Mesendoderm (in vitro differentiated cells): ENCODE measurements around the gene MAEA.
"Not testable (repeated sequence)": the region's sequence is repeated elsewhere in the genome, so short reads cannot be mapped to it uniquely, and the experiment has no call there.

Experiments used
- DNase-seq: peaks from one replicate; pipeline ENCODE4 v3.0.0; 2013
- H2AK5ac ChIP-seq: 2 replicates; pipeline ENCODE4 v1.6.1; 2013; ENCODE audit warnings: low read length, inconsistent platforms
- H2BK120ac ChIP-seq: 2 replicates; pipeline ENCODE4 v1.6.1; 2013; ENCODE audit warnings: low read depth, mild to moderate bottlenecking, low read length, moderate library complexity, mixed read lengths
- H2BK15ac ChIP-seq: replicated peaks from 2 replicates; pipeline ENCODE4 v1.6.1; 2013; ENCODE audit warnings: low read depth, mild to moderate bottlenecking, moderate library complexity
- H2BK5ac ChIP-seq: 2 replicates; pipeline ENCODE4 v1.6.1; 2013; ENCODE audit warnings: low read length, inconsistent platforms
- H3K18ac ChIP-seq: 2 replicates; pipeline ENCODE4 v1.6.1; 2013; ENCODE audit warnings: mild to moderate bottlenecking, low read length, mixed read lengths
- H3K23ac ChIP-seq: one replicate; pipeline ENCODE4 v1.6.1; 2013; ENCODE audit warnings: low read length
- H3K27ac ChIP-seq: 2 replicates; pipeline ENCODE4 v1.5.1; 2013; ENCODE audit warnings: low read depth, mild to moderate bottlenecking, inconsistent platforms, low read length, moderate library complexity
- H3K27me3 ChIP-seq: 2 replicates; pipeline ENCODE4 v1.6.1; 2013; ENCODE audit warnings: low read length, control low read depth, mild to moderate bottlenecking, inconsistent platforms; ENCODE audit not compliant: insufficient read depth, poor library complexity
- H3K36me3 ChIP-seq: 2 replicates; pipeline ENCODE4 v1.6.1; 2013; ENCODE audit warnings: low read length, inconsistent platforms; ENCODE audit not compliant: control insufficient read depth, insufficient read depth
- H3K4ac ChIP-seq: one replicate; pipeline ENCODE4 v1.6.1; 2013; ENCODE audit warnings: low read depth, mild to moderate bottlenecking, low read length, moderate library complexity
- H3K4me1 ChIP-seq: 2 replicates; pipeline ENCODE4 v1.6.1; 2013; ENCODE audit warnings: low read depth, low read length, inconsistent platforms; ENCODE audit not compliant: control insufficient read depth
- H3K4me2 ChIP-seq: 2 replicates; pipeline ENCODE4 v1.6.1; 2013; ENCODE audit warnings: low read length
- H3K4me3 ChIP-seq: 2 replicates; pipeline ENCODE4 v1.5.1; 2013; ENCODE audit warnings: mild to moderate bottlenecking, low read length
- H3K56ac ChIP-seq: one replicate; pipeline ENCODE4 v1.6.1; 2013; ENCODE audit warnings: low read length
- H3K79me1 ChIP-seq: 2 replicates; pipeline ENCODE4 v1.6.1; 2013; ENCODE audit warnings: low read length, inconsistent platforms
- H3K79me2 ChIP-seq: 2 replicates; pipeline ENCODE4 v1.6.1; 2013; ENCODE audit warnings: mild to moderate bottlenecking, low read length; ENCODE audit not compliant: control insufficient read depth, insufficient read depth
- H3K9ac ChIP-seq: 2 replicates; pipeline ENCODE4 v1.6.1; 2013; ENCODE audit warnings: low read length, inconsistent platforms
- H4K5ac ChIP-seq: one replicate; pipeline ENCODE4 v1.6.1; 2013; ENCODE audit warnings: low read length
- H4K8ac ChIP-seq: one replicate; pipeline ENCODE4 v1.6.1; 2013; ENCODE audit warnings: low read depth, mild to moderate bottlenecking, control low read depth, low read length, moderate library complexity
- WGBS: extraction: QIAGEN DNeasy Blood & Tissue Kit; methylation state at CpG from one replicate; pipeline ENCODE4 v1.1.7; 2013; ENCODE audit warnings: low lambda C conversion rate, missing lambda C conversion rate; ENCODE audit not compliant: insufficient coverage; ENCODE audit errors: extremely low coverage; 5-methylcytosine and 5-hydroxymethylcytosine counted together

The MAEA gene

DNA sequence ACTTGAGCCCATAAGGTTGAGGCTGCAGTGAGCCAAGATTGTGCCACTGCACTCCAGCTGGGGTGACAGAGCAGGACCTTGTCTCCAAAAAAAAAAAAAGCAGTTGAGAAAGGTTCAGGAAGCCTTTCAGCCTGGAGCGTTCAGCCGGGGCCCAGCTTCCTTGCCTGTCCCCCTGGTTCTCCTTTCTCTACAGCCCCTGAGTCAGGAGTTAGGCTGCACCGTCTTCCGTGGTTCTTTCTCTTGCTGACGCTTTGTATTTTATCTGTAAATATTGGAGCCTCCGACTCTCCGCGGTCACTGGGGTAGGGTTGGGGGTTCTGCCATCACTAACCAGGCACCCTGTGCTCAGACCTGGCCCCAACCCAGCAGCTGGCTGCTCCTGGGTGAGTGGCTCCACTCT, 43.6 kb downstream of the MAEA start:
- Histone ChIP-seq H3K36me3 (peaks cover 12% of the 10 kb centered on the region), H3K4me1 (no peaks in the 10 kb centered on the region), H3K79me1 (peaks cover 2% of the 10 kb centered on the region), H2AK5ac (no peak overlapping the region), H3K18ac (no peak overlapping the region), H2BK120ac (no peak overlapping the region), H3K9ac (no peak overlapping the region), H3K4me3 (no peak overlapping the region), H3K23ac (no peak overlapping the region), H3K27me3 (no peaks in the 10 kb centered on the region), H3K4ac (no peak overlapping the region), H2BK5ac (no peak overlapping the region), H3K56ac (no peak overlapping the region), H4K8ac (no peak overlapping the region), H3K79me2 (no peaks in the 10 kb centered on the region), H3K4me2 (no peak overlapping the region), H2BK15ac (no peak overlapping the region), H3K27ac (no peak overlapping the region), H4K5ac (no peak overlapping the region)
- WGBS = no CpG with 5 or more reads among the region's 8 CpGs
- DNase-seq = no peak

DNA sequence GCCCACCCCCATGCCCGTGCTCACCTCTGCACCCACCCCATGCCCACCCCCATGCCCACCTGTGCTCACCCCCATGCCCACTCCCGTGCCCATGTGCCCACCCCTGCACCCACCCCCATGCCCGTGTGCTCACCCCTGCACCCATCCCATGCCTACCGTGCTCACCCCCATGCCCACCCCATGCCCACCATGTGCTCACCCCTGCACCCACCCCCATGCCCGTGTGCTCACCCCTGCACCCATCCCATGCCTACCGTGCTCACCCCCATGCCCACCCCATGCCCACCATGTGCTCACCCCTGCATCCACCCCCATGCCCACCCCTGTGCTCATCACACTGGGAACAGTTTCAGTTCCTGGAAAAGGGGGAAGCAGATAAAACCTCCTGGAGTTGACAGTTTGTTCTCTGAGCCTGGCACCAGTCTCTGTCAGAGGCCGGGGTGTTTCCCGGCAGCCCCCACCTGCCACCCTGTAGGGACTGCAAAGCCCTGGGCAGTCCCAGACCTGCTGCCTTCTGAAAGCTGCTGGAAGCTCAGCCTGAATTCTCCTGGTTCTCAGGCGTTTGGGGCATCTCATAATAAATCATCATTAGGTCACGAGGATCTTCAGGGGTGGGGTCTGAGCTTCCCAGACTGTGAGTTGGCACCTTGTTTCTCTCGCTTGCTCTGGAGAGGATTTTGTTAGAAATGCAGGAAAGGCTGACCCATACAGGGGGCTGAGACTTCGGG, 44.3 kb downstream of the MAEA start:
- H3K4ac ChIP-seq, H4K5ac ChIP-seq, H3K56ac ChIP-seq, H3K4me3 ChIP-seq, H3K27me3 ChIP-seq, H3K23ac ChIP-seq, H2BK120ac ChIP-seq, H3K4me1 ChIP-seq, H2BK15ac ChIP-seq, H3K18ac ChIP-seq, H2AK5ac ChIP-seq, H3K79me1 ChIP-seq, H3K27ac ChIP-seq, H3K9ac ChIP-seq, DNase-seq, H2BK5ac ChIP-seq, H3K79me2 ChIP-seq, H4K8ac ChIP-seq, H3K4me2 ChIP-seq: not testable (repeated sequence)
- no CpG with 5 or more reads among the region's 12 CpGs for WGBS
- peaks cover 12% of the 10 kb centered on the region for H3K36me3 ChIP-seq

DNA sequence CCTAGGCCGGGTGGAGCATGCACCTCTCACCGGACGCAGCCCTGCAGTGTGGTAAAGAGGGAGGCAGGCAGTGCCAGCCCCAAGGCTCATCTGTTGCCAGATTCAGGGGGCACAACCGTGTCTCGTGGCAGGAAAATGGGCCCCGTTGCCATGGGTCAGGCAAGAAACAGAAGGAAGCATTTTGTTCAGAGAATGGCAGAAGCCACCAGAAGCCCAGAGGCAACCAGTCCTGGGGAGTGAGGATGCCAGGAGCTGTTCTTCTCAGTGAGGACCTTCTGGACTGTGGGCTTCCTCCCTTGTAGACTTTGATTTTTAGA, 44.8 kb downstream of the MAEA start:
- H3K56ac ChIP-seq = no peak overlapping the region
- H2BK15ac ChIP-seq = no peak overlapping the region
- H2BK120ac ChIP-seq = no peak overlapping the region
- no peaks in the 10 kb centered on the region for H3K4me1 ChIP-seq
- H3K79me2 ChIP-seq = no peaks in the 10 kb centered on the region
- DNase-seq = no peak
- H2AK5ac ChIP-seq = no peak overlapping the region
- no peak overlapping the region for H3K4me3 ChIP-seq
- no peak overlapping the region for H4K5ac ChIP-seq
- no peak overlapping the region for H2BK5ac ChIP-seq
- WGBS = no CpG with 5 or more reads among the region's 6 CpGs
- no peak overlapping the region for H3K23ac ChIP-seq
- no peak overlapping the region for H3K4ac ChIP-seq
- peaks cover 2% of the 10 kb centered on the region for H3K79me1 ChIP-seq
- H3K36me3 ChIP-seq = peaks cover 15% of the 10 kb centered on the region
- no peaks in the 10 kb centered on the region for H3K27me3 ChIP-seq
- no peak overlapping the region for H3K9ac ChIP-seq
- H3K4me2 ChIP-seq = no peak overlapping the region
- no peak overlapping the region for H3K18ac ChIP-seq
- H4K8ac ChIP-seq = no peak overlapping the region
- H3K27ac ChIP-seq = no peak overlapping the region

DNA sequence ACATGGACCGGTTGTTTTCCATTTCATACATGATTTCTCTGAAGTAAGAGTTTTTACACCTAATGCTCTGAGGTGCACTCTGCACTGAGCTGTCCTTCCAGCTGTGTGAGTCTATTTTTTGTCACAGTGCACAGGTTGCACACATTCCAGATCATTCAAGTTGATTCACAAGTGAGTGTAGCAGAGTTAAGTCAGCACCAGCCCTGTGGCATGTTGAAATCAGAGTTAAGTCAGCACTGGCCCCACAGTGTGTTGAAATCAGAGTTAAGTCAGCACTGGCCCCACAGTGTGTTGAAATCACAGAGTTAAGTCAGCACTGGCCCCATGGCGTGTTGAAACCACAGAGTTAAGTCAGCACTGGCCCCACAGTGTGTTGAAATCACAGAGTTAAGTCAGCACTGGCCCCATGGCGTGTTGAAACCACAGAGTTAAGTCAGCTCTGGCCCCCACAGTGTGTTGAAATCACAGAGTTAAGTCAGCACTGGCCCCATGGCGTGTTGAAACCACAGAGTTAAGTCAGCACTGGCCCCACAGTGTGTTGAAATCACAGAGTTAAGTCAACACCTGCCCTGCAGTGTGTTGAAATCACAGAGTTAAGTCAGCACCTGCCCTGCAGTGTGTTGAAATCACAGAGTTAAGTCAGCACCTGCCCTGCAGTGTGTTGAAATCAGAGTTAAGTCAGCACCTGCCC, 45.6 kb downstream of the MAEA start:
- H3K23ac ChIP-seq, H3K56ac ChIP-seq, H3K18ac ChIP-seq, H3K79me2 ChIP-seq, H3K4me3 ChIP-seq, H3K4ac ChIP-seq, H2AK5ac ChIP-seq, H2BK120ac ChIP-seq, H2BK15ac ChIP-seq, H3K9ac ChIP-seq, H3K4me1 ChIP-seq, H4K8ac ChIP-seq, H3K4me2 ChIP-seq, H2BK5ac ChIP-seq, H3K79me1 ChIP-seq, H4K5ac ChIP-seq, DNase-seq, H3K27ac ChIP-seq, H3K27me3 ChIP-seq: not testable (repeated sequence)
- no CpG with 5 or more reads among the region's 4 CpGs for WGBS
- peaks cover 16% of the 10 kb centered on the region for H3K36me3 ChIP-seq

DNA sequence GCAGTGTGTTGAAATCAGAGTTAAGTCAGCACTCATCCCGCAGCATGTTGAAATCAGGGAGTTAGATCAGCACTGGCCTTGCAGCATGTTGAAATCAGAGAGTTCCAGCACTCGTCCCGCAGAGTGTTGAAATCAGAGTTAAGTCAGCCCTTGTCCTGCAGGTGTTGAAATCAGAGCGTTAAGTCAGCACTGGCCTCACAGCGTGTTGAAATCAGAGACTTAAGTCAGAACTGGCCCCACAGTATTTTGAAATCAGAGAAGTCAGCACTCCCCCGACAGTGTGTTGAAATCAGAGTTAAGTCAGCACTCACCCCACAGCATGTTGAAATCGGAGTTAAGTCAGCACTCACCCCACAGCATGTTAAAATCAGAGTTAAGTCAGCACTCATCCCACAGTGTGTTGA, 46.4 kb downstream of the MAEA start:
- Histone ChIP-seq H3K4me2 (no peak overlapping the region), H2AK5ac (no peak overlapping the region), H3K27me3 (no peaks in the 10 kb centered on the region), H3K27ac (no peak overlapping the region), H4K5ac (no peak overlapping the region), H3K36me3 (peaks cover 16% of the 10 kb centered on the region), H3K56ac (no peak overlapping the region), H4K8ac (no peak overlapping the region), H3K9ac (no peak overlapping the region), H3K4ac (no peak overlapping the region), H2BK15ac (no peak overlapping the region), H3K23ac (no peak overlapping the region), H3K18ac (no peak overlapping the region), H2BK5ac (no peak overlapping the region), H3K79me1 (no peaks in the 10 kb centered on the region), H3K79me2 (no peaks in the 10 kb centered on the region), H3K4me3 (no peak overlapping the region), H3K4me1 (no peaks in the 10 kb centered on the region), H2BK120ac (no peak overlapping the region)
- DNase-seq = no peak
- WGBS = no CpG with 5 or more reads among the region's 7 CpGs
